Mesenchymal stem cell (in vitro differentiated cells and primary cell): ENCODE results near the gene KISS1R. TPM values are rescaled to one million over a fixed set of nuclear protein-coding genes. Genes with fewer than 3 reads are reported as not detected.

Source experiments
- DNase-seq: peaks from one replicate; pipeline ENCODE4 v3.0.0-alpha.2; 2013
- H2AFZ ChIP-seq: one replicate; pipeline ENCODE4 v1.6.1; 2013; ENCODE audit warnings: low read depth, mild to moderate bottlenecking, control low read depth, inconsistent platforms, low read length, moderate library complexity
- H2AK5ac ChIP-seq: 2 replicates; pipeline ENCODE4 v1.6.1; 2013; ENCODE audit warnings: low read length, moderate library complexity, mild to moderate bottlenecking, inconsistent platforms; ENCODE audit not compliant: severe bottlenecking
- H2BK120ac ChIP-seq: one replicate; pipeline ENCODE4 v1.6.1; 2013; ENCODE audit warnings: low read depth, mild to moderate bottlenecking, inconsistent platforms, low read length, moderate library complexity
- H2BK12ac ChIP-seq, 2 experiments: one replicate each; pipeline ENCODE4 v1.6.1; 2013; ENCODE audit warnings: inconsistent platforms in 2 of 2, low read length in 2 of 2, mild to moderate bottlenecking in 2 of 2, moderate library complexity in 2 of 2, control low read depth in 1 of 2
- H2BK15ac ChIP-seq: one replicate; pipeline ENCODE4 v1.6.1; 2013; ENCODE audit warnings: mild to moderate bottlenecking, low read depth, inconsistent platforms; ENCODE audit not compliant: poor library complexity, severe bottlenecking
- H2BK5ac ChIP-seq: 2 replicates; pipeline ENCODE4 v1.6.1; 2013; ENCODE audit warnings: low read depth, mild to moderate bottlenecking, low read length, control low read depth, inconsistent platforms; ENCODE audit not compliant: poor library complexity, severe bottlenecking
- H3K14ac ChIP-seq, 2 experiments: one replicate each; pipeline ENCODE4 v1.6.1; 2013; ENCODE audit warnings: inconsistent platforms in 2 of 2, low read length in 2 of 2, control low read depth in 1 of 2, mild to moderate bottlenecking in 1 of 2, moderate library complexity in 1 of 2
- H3K18ac ChIP-seq, 2 experiments: one replicate each; pipeline ENCODE4 v1.6.1; 2013; ENCODE audit warnings: inconsistent platforms in 2 of 2, low read length in 2 of 2, control low read depth in 1 of 2, low read depth in 1 of 2, mild to moderate bottlenecking in 1 of 2
- H3K23ac ChIP-seq, 2 experiments: one replicate each; pipeline ENCODE4 v1.6.1; 2013; ENCODE audit warnings: inconsistent platforms in 2 of 2, low read length in 2 of 2, mild to moderate bottlenecking in 2 of 2, moderate library complexity in 2 of 2, control low read depth in 1 of 2
- H3K27ac ChIP-seq: 2 replicates; pipeline ENCODE4 v1.5.1; 2013; ENCODE audit warnings: mild to moderate bottlenecking, moderate library complexity, low read length, control low read depth, inconsistent platforms; ENCODE audit not compliant: poor library complexity, severe bottlenecking
- H3K27me3 ChIP-seq, 2 experiments: 2 replicates each; pipeline versions ENCODE4 v1.6.1 to v1.7.0; 2013; ENCODE audit warnings: low read length in 2 of 2, mild to moderate bottlenecking in 2 of 2, moderate library complexity in 2 of 2, control low read depth in 1 of 2, inconsistent platforms in 1 of 2; ENCODE audit not compliant: control insufficient read depth in 1 of 2, insufficient read depth in 1 of 2
- H3K36me3 ChIP-seq, 2 experiments: 2 replicates each; pipeline versions ENCODE4 v1.6.1 to v1.7.0; 2013; ENCODE audit warnings: low read length in 2 of 2, control low read depth in 1 of 2, inconsistent platforms in 1 of 2, low read depth in 1 of 2, mild to moderate bottlenecking in 1 of 2; ENCODE audit not compliant: insufficient read depth in 2 of 2, control insufficient read depth in 1 of 2
- H3K4ac ChIP-seq, 2 experiments: one replicate each; pipeline ENCODE4 v1.6.1; 2013; ENCODE audit warnings: inconsistent platforms in 2 of 2, low read length in 2 of 2, mild to moderate bottlenecking in 2 of 2, moderate library complexity in 2 of 2, control low read depth in 1 of 2, low read depth in 1 of 2
- H3K4me1 ChIP-seq: 2 replicates; pipeline ENCODE4 v1.6.1; 2013; ENCODE audit warnings: low read depth, low read length, control low read depth; ENCODE audit not compliant: control insufficient read depth, insufficient read depth
- H3K4me2 ChIP-seq: 2 replicates; pipeline ENCODE4 v1.6.1; 2013; ENCODE audit warnings: low read length, mild to moderate bottlenecking, inconsistent platforms; ENCODE audit not compliant: poor library complexity, severe bottlenecking
- H3K4me3 ChIP-seq, 2 experiments: 2 replicates each; pipeline versions ENCODE4 v1.5.1 to v1.7.0; 2013; ENCODE audit warnings: low read length in 2 of 2, mild to moderate bottlenecking in 2 of 2, control low read depth in 1 of 2, low read depth in 1 of 2; ENCODE audit not compliant: insufficient read depth in 1 of 2
- H3K79me1 ChIP-seq: replicated peaks from 2 replicates; pipeline ENCODE4 v1.6.1; 2013; ENCODE audit warnings: mild to moderate bottlenecking, control low read depth, low read length, inconsistent platforms; ENCODE audit not compliant: poor library complexity, severe bottlenecking
- H3K9ac ChIP-seq: 2 replicates; pipeline ENCODE4 v1.7.0; 2013; ENCODE audit warnings: mild to moderate bottlenecking, low read length, moderate library complexity
- H3K9me3 ChIP-seq: 2 replicates; pipeline ENCODE4 v1.7.0; 2013; ENCODE audit warnings: mild to moderate bottlenecking, low read length; ENCODE audit not compliant: control insufficient read depth
- H4K8ac ChIP-seq: one replicate; pipeline ENCODE4 v1.6.1; 2013; ENCODE audit warnings: inconsistent platforms, mild to moderate bottlenecking, low read length, moderate library complexity
- H4K91ac ChIP-seq: one replicate; pipeline ENCODE4 v1.6.1; 2013; ENCODE audit warnings: mild to moderate bottlenecking, low read length, inconsistent platforms
- WGBS: methylation state at CpG from one replicate; pipeline ENCODE4 v1.1.7; 2013; ENCODE audit warnings: mixed read lengths; 5-methylcytosine and 5-hydroxymethylcytosine counted together
- polyA plus RNA-seq, 2 experiments: library from polyadenylated mRNA; stranded (reverse); fragments of 200-250 nt; gene quantifications; one replicate each; pipeline ENCODE4 v1.2.3, GENCODE V29; 2013

Gene KISS1R
- not detected for polyA plus RNA-seq (2013, experiment 1 of 2)
- polyA plus RNA-seq (2013, experiment 2 of 2): not detected

DNA sequence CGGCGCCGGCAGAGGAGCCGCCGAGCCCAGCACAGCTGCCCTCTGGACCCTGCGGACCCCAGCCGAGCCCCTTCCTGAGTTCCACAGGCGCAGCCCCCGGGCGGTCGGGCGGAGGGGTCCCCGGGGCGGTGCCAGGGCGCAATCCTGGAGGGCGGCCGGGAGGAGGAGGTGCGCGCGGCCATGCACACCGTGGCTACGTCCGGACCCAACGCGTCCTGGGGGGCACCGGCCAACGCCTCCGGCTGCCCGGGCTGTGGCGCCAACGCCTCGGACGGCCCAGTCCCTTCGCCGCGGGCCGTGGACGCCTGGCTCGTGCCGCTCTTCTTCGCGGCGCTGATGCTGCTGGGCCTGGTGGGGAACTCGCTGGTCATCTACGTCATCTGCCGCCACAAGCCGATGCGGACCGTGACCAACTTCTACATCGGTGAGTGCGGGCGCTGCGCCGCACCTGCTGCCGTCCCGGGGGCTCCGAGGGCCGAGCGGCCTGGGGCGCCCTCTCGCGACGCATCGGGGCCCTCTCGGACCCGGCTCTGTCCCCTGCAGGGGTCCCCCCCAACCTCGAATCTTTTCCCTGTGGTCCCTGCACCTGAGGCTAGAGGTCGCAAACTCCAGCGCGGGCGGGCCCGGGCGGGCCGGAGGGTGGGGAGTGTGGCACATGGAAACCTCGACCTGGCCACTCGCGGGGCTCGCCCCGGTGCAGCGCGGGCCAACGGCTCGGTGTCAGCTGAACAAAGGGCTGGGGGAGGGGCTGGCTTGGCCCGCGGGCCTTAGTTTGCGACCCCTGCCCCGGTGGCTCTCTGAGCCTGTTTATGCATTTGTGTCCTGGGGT lies at the start of gene KISS1R:
KISS1R (plus strand) TSS at position 11 of the 829 bp plus-strand sequence; CDS start at position 181, 170 bp downstream.
- Histone ChIP-seq H3K27ac (no peak within 1 kb of the TSS), H4K8ac (no peak within 1 kb of the TSS), H3K18ac (peak within 1 kb of the TSS in 1 of 2 experiments; percentile 78), H2BK12ac (peak within 1 kb of the TSS in 1 of 2 experiments; percentile 24), H2BK120ac (no peak within 1 kb of the TSS), H3K4me2 (peak within 1 kb of the TSS; percentile 69), H3K27me3 (peaks cover 40 to 42% of the 10 kb centered on the region in 2 experiments), H2AFZ (no peak within 1 kb of the TSS), H2BK15ac (peak within 1 kb of the TSS; percentile 80), H3K4ac (no peak within 1 kb of the TSS), H3K4me3 (peak within 1 kb of the TSS; percentile 29 to 44), H3K9ac (no peak within 1 kb of the TSS), H3K36me3 (no peaks in the 10 kb centered on the region), H3K14ac (peak within 1 kb of the TSS in 1 of 2 experiments; percentile 81), H2AK5ac (no peak within 1 kb of the TSS), H4K91ac (no peak within 1 kb of the TSS), H2BK5ac (no peak within 1 kb of the TSS), H3K4me1 (peaks cover 41% of the 10 kb centered on the region), H3K9me3 (no peaks in the 10 kb centered on the region), H3K23ac (peak within 1 kb of the TSS in 1 of 2 experiments; percentile 89), H3K79me1 (no peaks in the 10 kb centered on the region)
- DNase-seq: peak; percentile 41
- WGBS: under 1% methylated on average over 80 of the region's 87 CpGs

DNA sequence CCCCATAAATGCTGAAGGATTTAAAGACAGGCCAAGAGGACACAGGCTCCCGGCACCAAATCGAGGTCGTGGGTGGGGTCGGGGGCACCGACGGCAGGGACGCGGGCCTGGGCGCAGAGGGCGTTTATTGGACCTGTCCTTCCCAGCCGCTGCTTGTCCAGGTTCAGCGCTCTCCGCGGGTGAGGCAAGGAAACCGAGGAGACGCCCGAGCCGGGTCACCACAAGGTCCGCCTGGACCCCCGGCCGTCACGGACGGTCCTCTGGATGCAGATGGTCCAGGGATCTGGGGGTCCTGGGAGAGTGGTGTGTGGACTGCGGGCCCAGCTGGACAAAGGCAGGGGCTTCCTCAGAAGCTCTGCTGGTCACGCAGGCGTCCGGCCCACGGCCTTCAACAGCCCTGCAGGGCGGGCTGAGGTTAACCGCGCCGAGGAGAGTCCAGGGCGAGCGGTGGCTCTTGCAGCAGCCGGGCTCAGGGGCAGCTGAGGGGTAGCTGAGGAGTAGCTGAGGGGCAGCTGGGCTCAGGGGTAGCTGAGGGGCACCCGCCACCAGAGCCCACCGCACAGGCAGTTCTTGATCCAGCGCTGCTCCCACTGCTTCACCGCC lies 49.2 kb upstream of the KISS1R start:
- peaks cover 13 to 41% of the 10 kb centered on the region in 2 experiments for H3K36me3 ChIP-seq
- no peak overlapping the region for H2BK5ac ChIP-seq
- 96% methylated on average over 36 of the region's 39 CpGs for WGBS

DNA sequence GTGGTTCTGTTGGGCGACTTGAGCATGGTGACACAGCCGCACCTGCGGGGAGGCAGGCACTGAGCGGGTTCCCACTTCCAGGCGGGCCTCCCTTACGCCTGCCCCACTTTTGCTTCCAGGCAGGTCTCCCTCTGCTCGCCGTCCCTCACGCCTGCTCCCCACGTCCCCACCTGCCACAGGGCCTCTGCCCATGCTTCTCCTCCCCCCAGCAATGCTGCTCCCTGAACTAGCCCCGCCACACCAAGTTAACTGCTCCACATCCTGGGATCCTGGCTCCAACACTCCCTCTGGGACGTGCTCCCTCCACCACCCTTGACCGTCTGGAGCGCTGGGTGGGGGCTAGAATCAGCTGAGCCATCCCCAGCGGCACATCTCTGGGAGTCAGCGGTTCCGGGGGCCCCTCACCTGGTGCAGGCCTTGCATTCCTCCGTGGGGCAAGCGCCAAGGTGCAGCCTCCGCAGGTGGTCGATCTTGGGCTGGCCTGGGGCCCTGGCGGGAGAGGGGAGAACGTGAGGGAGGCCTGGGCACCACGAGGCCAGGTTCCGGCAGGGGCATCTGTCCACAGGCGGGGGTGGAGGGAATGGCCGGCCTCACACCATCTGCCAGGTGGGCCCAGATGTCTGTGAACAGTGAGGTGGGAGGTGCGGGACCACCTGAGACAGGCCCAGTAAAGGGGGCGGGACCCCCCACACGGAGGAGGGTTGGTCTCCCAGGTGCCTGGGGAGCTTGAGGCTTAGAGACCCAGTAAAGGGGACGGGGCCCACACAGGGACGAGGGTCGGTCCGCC lies 48.5 kb upstream of the KISS1R start:
- Histone ChIP-seq H3K79me1 (peaks cover 5% of the 10 kb centered on the region), H3K4me2 (no peak overlapping the region), H3K4me3 (no peak overlapping the region), H2AFZ (no peak overlapping the region), H2BK120ac (no peak overlapping the region), H4K91ac (peak overlapping the region; percentile 90), H3K27ac (peak overlapping the region; percentile 56), H3K4me1 (peaks cover 61% of the 10 kb centered on the region), H3K9me3 (no peaks in the 10 kb centered on the region), H3K14ac (no peak overlapping the region), H3K36me3 (peaks cover 13 to 44% of the 10 kb centered on the region in 2 experiments), H2AK5ac (peak overlapping the region; percentile 43), H3K9ac (peak overlapping the region; percentile 68), H2BK15ac (no peak overlapping the region), H3K23ac (no peak overlapping the region), H3K18ac (peak overlapping the region; percentile 45 to 58), H4K8ac (peak overlapping the region; percentile 27), H3K4ac (peak overlapping the region in 1 of 2 experiments; percentile 6), H2BK12ac (peak overlapping the region; percentile 57 to 69), H2BK5ac (no peak overlapping the region), H3K27me3 (no peaks in the 10 kb centered on the region)
- no peak for DNase-seq
- 91% methylated on average over 34 of the region's 34 CpGs for WGBS

More for the DNA sequence above, 49.2 kb upstream of the KISS1R start:
- no peak for DNase-seq
- Histone ChIP-seq H4K91ac (no peak overlapping the region), H3K4me1 (peaks cover 61% of the 10 kb centered on the region), H3K4ac (no peak overlapping the region), H3K14ac (no peak overlapping the region), H3K9me3 (no peaks in the 10 kb centered on the region), H3K23ac (no peak overlapping the region), H3K27me3 (no peaks in the 10 kb centered on the region), H3K9ac (no peak overlapping the region), H3K18ac (no peak overlapping the region), H2AFZ (no peak overlapping the region), H4K8ac (no peak overlapping the region), H3K4me2 (no peak overlapping the region), H2AK5ac (peak overlapping the region; percentile 81), H2BK15ac (no peak overlapping the region), H2BK12ac (no peak overlapping the region), H2BK120ac (no peak overlapping the region), H3K79me1 (peaks cover 5% of the 10 kb centered on the region), H3K4me3 (no peak overlapping the region), H3K27ac (peak overlapping the region; percentile 11)
